K562 (cell line): ENCODE measurements around the gene ANKRD11. TPM values are rescaled to one million over a fixed set of nuclear protein-coding genes. Genes with fewer than 3 reads are reported as not detected.

Source experiments
- ATAC-seq: fragments of 200-7000 bp; cut with Tn5 transposase; 3 replicates; pipeline ENCODE4 v1.9.1; 2020; ENCODE audit warnings: moderate library complexity
- BruUV-seq: library from RNA; stranded (reverse); fragments of 400-500 nt; replicated peaks from 2 replicates; lab custom pipeline; 2021; lab: Mats Ljungman, UMichigan
- CTCF ChIA-PET: fragments of 300-600 bp; formaldehyde crosslinking; extraction: SDS; loops from one replicate; lab custom pipeline; 2021; ENCODE audit warnings: low intra/inter-chr PET ratio; lab: Yijun Ruan, JAX
- POLR2A ChIA-PET: fragments of 300-600, 350-650 bp; sonication (Branson Sonifier 250); formaldehyde crosslinking; extraction: SDS; loops from one replicate; lab custom pipeline; 2021; ENCODE audit warnings: antibody characterized with exemption, inconsistent platforms; lab: Yijun Ruan, JAX
- DNase-seq, 4 experiments: peaks; one replicate each; pipeline versions ENCODE4 v3.0.0 to v3.0.0-alpha.2; 2011 to 2018; ENCODE audit warnings: low spot score in 3 of 4, mixed read lengths in 3 of 4; ENCODE audit errors: extremely low read depth in 1 of 4
- FAIRE-seq: peaks from 2 replicates; lab custom pipeline; 2011; peaks lifted over from hg19 to GRCh38; lab: Jason Lieb, UNC
- H2AFZ ChIP-seq: 2 replicates; pipeline ENCODE4 v1.6.0; 2011; ENCODE audit warnings: low read depth, low read length, control low read depth, inconsistent platforms
- H3K27ac ChIP-seq: fragments of 200-600 bp; 3 replicates; pipeline ENCODE4 v1.8.0; 2011; ENCODE audit warnings: low read depth, mild to moderate bottlenecking, control low read depth, inconsistent platforms, low read length, moderate library complexity, mixed read lengths; ENCODE audit errors: extremely low read depth
- H3K27me3 ChIP-seq, 2 experiments: fragments of 300-600 bp in 1 of 2; 2 replicates in 1 of 2; 3 replicates in 1 of 2; pipeline versions ENCODE4 v1.6.0 to v1.8.0; 2011; ENCODE audit warnings: inconsistent platforms in 2 of 2, low read length in 2 of 2, mild to moderate bottlenecking in 1 of 2, mixed read lengths in 1 of 2, moderate library complexity in 1 of 2; ENCODE audit not compliant: control insufficient read depth in 2 of 2, insufficient read depth in 2 of 2
- H3K36me3 ChIP-seq: fragments of 300-600 bp; 3 replicates; pipeline ENCODE4 v1.8.0; 2011; ENCODE audit warnings: mild to moderate bottlenecking, low read length, inconsistent platforms; ENCODE audit not compliant: control insufficient read depth, insufficient read depth
- H3K4me1 ChIP-seq, 2 experiments: fragments of 200-600 bp in 1 of 2; replicated peaks in 1 of 2; 2 replicates in 1 of 2; 3 replicates in 1 of 2; pipeline versions ENCODE4 v1.5.1 to v1.8.0; 2011; ENCODE audit warnings: inconsistent platforms in 2 of 2, low read length in 2 of 2, mild to moderate bottlenecking in 1 of 2, mixed read lengths in 1 of 2, moderate library complexity in 1 of 2; ENCODE audit not compliant: control insufficient read depth in 2 of 2, insufficient read depth in 2 of 2
- H3K4me2 ChIP-seq: 2 replicates; pipeline ENCODE4 v1.6.1; 2011; ENCODE audit warnings: low read length, control low read depth, inconsistent platforms, mixed read lengths; ENCODE audit not compliant: insufficient read depth
- H3K4me3 ChIP-seq: fragments of 200-600 bp; sonication (generic), shearing (Covaris generic); 2 replicates; pipeline ENCODE4 v1.5.1; 2016; ENCODE audit warnings: control low read depth, inconsistent platforms
- H3K79me2 ChIP-seq: fragments of 200-600 bp; 3 replicates; pipeline ENCODE4 v1.8.0; 2011; ENCODE audit warnings: low read length, inconsistent platforms; ENCODE audit not compliant: control insufficient read depth, insufficient read depth
- H3K9ac ChIP-seq, 2 experiments: 2 replicates each; pipeline versions ENCODE4 v1.6.0 to v1.6.1; 2011; ENCODE audit warnings: low read depth in 2 of 2, low read length in 2 of 2, control low read depth in 1 of 2, inconsistent platforms in 1 of 2, mild to moderate bottlenecking in 1 of 2, mixed read lengths in 1 of 2; ENCODE audit not compliant: insufficient read depth in 1 of 2
- H3K9me1 ChIP-seq: one replicate; pipeline ENCODE4 v1.6.0; 2011; ENCODE audit warnings: inconsistent platforms, mild to moderate bottlenecking, low read length, moderate library complexity; ENCODE audit not compliant: control insufficient read depth, insufficient read depth
- H3K9me3 ChIP-seq: replicated peaks from 2 replicates; pipeline ENCODE4 v1.5.1; 2011; ENCODE audit warnings: low read depth, low read length, inconsistent platforms; ENCODE audit not compliant: control insufficient read depth, insufficient read depth
- H4K20me1 ChIP-seq: replicated peaks from 2 replicates; pipeline ENCODE4 v1.6.1; 2011; ENCODE audit warnings: low read length, inconsistent platforms, mixed read lengths; ENCODE audit not compliant: control insufficient read depth, insufficient read depth
- BHLHE40 ChIP-seq: IDR thresholded peaks from 2 replicates; pipeline ENCODE4 v1.6.1; 2011; ENCODE audit warnings: low read length, improper control_type of control experiment
- DNMT1 ChIP-seq: fragments of 450-650 bp; IDR thresholded peaks from 2 replicates; pipeline ENCODE4 v1.6.1; 2016; ENCODE audit warnings: antibody characterized with exemption, mild to moderate bottlenecking
- GMEB1 ChIP-seq: fragments of 250-450 bp; sonication (Bioruptor Pico); IDR thresholded peaks from 2 replicates; pipeline ENCODE4 v1.4.0; 2020; ENCODE audit warnings: mild to moderate bottlenecking
- MYC ChIP-seq, 2 experiments: fragments of 250-450 bp in 1 of 2; sonication (Bioruptor Pico) in 1 of 2; IDR thresholded peaks; 2 replicates each; pipeline versions ENCODE4 v1.5.1 to v1.6.1; 2012 to 2021; ENCODE audit warnings: low read depth in 2 of 2, borderline replicate concordance in 1 of 2, improper control_type of control experiment in 1 of 2, low read length in 1 of 2, mild to moderate bottlenecking in 1 of 2, moderate library complexity in 1 of 2
- POLR2AphosphoS2 ChIP-seq: IDR thresholded peaks from 2 replicates; pipeline ENCODE4 v1.6.1; 2012; ENCODE audit warnings: low read length, improper control_type of control experiment
- ZFPM2 ChIP-seq: fragments of 250-450 bp; sonication (Bioruptor Pico); IDR thresholded peaks from 2 replicates; pipeline ENCODE4 v1.5.1; 2022; ENCODE audit warnings: mild to moderate bottlenecking
- WGBS: fragments of 100-300 bp; shearing (Covaris generic); methylation state at CpG from one replicate; pipeline ENCODE4 v1.1.6; 2016; ENCODE audit warnings: low coverage, mixed read lengths; ENCODE audit not compliant: insufficient coverage; ENCODE audit errors: missing lambda C conversion rate; 5-methylcytosine and 5-hydroxymethylcytosine counted together
- in situ Hi-C: fragments of 300-500 bp; cut with MboI; formaldehyde crosslinking; loops from 4 replicates; pipeline ENCODE4 v1.15.0; 2018; ENCODE audit warnings: inconsistent platforms, mixed read lengths
- intact Hi-C: fragments of 100-400 bp; cut with micrococcal nuclease; formaldehyde crosslinking; loops from 2 replicates; pipeline ENCODE4 v1.14.2; 2022
- polyA plus RNA-seq, 8 experiments: library from polyadenylated mRNA; depleted of rRNA in 4 of 8; stranded (reverse) in 5 of 8; unstranded in 3 of 8; fragments of >200 nt; fragmentation: Nextera tagmentation in 2 of 8; fragmentation: Illumina TruSeq in 1 of 8; extraction: Ambion mirVana in 2 of 8; extraction: Trizol in 1 of 8; gene quantifications; 2 replicates each; pipeline versions ENCODE4 v1.2.1 to v1.2.3, GENCODE V29; 2011 to 2014; ENCODE audit warnings: inconsistent platforms in 1 of 8, missing spikeins in 1 of 8
- total RNA-seq, 7 experiments: library from RNA; depleted of rRNA in 6 of 7; stranded (reverse); fragments of >200 nt in 6 of 7; fragmentation: Illumina TruSeq in 2 of 7; extraction: Trizol in 2 of 7; gene quantifications; 2 replicates each; pipeline versions ENCODE4 v1.2.1 to v1.2.3, GENCODE V29; 2011 to 2021; ENCODE audit warnings: low replicate concordance in 1 of 7
- TF ChIP-seq, protein P1 (sequence below): sonication (generic); formaldehyde crosslinking; IDR thresholded peaks from 2 replicates; pipeline ENCODE4 v1.8.0; 2023; ENCODE audit warnings: missing genetic modification reagents, mild to moderate bottlenecking, borderline replicate concordance

ANKRD11 gene
- total and polyA plus RNA-seq, 9 of the 15 experiments (the other 6 are each of a cell fraction or from before 2014, with no cell fraction given), result 4.7 to 126 (median 31.7) TPM

DNA sequence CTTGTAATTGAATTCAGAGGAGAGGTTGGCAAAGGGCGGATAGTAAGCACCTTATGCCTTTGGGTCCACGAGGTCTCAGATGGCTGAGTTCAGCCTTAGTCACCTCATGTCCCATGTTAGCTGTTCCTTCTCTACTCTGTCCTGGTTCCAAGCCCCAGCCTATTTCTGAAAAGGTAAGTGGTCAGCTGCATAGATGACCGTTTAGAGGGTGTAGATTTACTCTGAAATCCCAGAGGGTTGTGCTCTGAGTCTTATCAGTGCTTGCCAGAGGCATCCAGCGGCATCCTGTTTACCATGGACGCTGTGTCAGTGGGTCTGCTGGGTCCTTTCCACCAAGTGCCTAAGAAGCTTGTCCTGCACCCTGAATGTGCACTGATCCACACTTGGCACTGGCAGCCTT is 271.0 kb downstream of the ANKRD11 start:
- Histone ChIP-seq H3K9me3 (no peaks in the 10 kb centered on the region; the same call in 1 of the 2 replicates), H3K27ac (peak overlapping the region; percentile 87), H2AFZ (peak overlapping the region; percentile 57), H3K4me1 (peaks cover 20 to 31% of the 10 kb centered on the region in 2 experiments; a peak in 4 of 5 replicates), H3K4me2 (peak overlapping the region; percentile 79), H3K9me1 (no peaks in the 10 kb centered on the region), H3K4me3 (peak overlapping the region; percentile 7; the same call in 1 of the 2 replicates), H3K27me3 (no peaks in the 10 kb centered on the region), H3K9ac (peak overlapping the region; percentile 69 to 70; a peak in 3 of 4 replicates), H4K20me1 (no peaks in the 10 kb centered on the region; the same call in 1 of the 2 replicates), H3K79me2 (peaks cover 34% of the 10 kb centered on the region), H3K36me3 (peaks cover 41% of the 10 kb centered on the region)
- peak; percentile 76 for ATAC-seq
- ChIA-PET CTCF (no interaction called here), POLR2A (interaction anchor here (0.7 to 1.0 kb wide), 2 partner anchors 21 to 351 kb away, joined by 4 read pairs; no protein-coding TSS in a partner anchor)
- in situ Hi-C loops, result loop anchor here (10.0 kb wide), 1 partner anchor 405 kb away; the partner anchor contains the start of gene APRT
- BruUV-seq, result no TSS peak
- DNase-seq, result peak; percentile 60 to 88 (median 74)
- FAIRE-seq, result peak; percentile 94
- WGBS, result 9% methylated on average over 5 of the region's 5 CpGs
- intact Hi-C loops, result loop anchor here (5.0 kb wide), 1 partner anchor 288 kb away; the partner anchor contains the start of gene SPG7
- TF ChIP-seq ZFPM2 (CRISPR knock-in tag) (no peak), GMEB1 (CRISPR knock-in tag) (no peak), BHLHE40 (peak; percentile 67), MYC (IDR thresholded peaks at IDR 0.05; ENCODE audit: low read depth, low read length) (no peak), MYC (CRISPR knock-in tag; IDR thresholded peaks at IDR 0.05; ENCODE audit: borderline replicate concordance, low read depth) (no peak), DNMT1 (no peak), POLR2AphosphoS2 (no peak)
- TF ChIP-seq, protein P1, sequence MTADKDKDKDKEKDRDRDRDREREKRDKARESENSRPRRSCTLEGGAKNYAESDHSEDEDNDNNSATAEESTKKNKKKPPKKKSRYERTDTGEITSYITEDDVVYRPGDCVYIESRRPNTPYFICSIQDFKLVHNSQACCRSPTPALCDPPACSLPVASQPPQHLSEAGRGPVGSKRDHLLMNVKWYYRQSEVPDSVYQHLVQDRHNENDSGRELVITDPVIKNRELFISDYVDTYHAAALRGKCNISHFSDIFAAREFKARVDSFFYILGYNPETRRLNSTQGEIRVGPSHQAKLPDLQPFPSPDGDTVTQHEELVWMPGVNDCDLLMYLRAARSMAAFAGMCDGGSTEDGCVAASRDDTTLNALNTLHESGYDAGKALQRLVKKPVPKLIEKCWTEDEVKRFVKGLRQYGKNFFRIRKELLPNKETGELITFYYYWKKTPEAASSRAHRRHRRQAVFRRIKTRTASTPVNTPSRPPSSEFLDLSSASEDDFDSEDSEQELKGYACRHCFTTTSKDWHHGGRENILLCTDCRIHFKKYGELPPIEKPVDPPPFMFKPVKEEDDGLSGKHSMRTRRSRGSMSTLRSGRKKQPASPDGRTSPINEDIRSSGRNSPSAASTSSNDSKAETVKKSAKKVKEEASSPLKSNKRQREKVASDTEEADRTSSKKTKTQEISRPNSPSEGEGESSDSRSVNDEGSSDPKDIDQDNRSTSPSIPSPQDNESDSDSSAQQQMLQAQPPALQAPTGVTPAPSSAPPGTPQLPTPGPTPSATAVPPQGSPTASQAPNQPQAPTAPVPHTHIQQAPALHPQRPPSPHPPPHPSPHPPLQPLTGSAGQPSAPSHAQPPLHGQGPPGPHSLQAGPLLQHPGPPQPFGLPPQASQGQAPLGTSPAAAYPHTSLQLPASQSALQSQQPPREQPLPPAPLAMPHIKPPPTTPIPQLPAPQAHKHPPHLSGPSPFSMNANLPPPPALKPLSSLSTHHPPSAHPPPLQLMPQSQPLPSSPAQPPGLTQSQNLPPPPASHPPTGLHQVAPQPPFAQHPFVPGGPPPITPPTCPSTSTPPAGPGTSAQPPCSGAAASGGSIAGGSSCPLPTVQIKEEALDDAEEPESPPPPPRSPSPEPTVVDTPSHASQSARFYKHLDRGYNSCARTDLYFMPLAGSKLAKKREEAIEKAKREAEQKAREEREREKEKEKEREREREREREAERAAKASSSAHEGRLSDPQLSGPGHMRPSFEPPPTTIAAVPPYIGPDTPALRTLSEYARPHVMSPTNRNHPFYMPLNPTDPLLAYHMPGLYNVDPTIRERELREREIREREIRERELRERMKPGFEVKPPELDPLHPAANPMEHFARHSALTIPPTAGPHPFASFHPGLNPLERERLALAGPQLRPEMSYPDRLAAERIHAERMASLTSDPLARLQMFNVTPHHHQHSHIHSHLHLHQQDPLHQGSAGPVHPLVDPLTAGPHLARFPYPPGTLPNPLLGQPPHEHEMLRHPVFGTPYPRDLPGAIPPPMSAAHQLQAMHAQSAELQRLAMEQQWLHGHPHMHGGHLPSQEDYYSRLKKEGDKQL (CRISPR knock-in tag), result no peak
